ENCODE data around the gene ZSWIM5. TPM values are rescaled to one million over a fixed set of nuclear protein-coding genes. Genes with fewer than 3 reads are reported as not detected.

ZSWIM5 gene
- total RNA-seq, 4 donors from 2014 or later, result 0.53 to 1.3 (median 0.81) TPM

DNA sequence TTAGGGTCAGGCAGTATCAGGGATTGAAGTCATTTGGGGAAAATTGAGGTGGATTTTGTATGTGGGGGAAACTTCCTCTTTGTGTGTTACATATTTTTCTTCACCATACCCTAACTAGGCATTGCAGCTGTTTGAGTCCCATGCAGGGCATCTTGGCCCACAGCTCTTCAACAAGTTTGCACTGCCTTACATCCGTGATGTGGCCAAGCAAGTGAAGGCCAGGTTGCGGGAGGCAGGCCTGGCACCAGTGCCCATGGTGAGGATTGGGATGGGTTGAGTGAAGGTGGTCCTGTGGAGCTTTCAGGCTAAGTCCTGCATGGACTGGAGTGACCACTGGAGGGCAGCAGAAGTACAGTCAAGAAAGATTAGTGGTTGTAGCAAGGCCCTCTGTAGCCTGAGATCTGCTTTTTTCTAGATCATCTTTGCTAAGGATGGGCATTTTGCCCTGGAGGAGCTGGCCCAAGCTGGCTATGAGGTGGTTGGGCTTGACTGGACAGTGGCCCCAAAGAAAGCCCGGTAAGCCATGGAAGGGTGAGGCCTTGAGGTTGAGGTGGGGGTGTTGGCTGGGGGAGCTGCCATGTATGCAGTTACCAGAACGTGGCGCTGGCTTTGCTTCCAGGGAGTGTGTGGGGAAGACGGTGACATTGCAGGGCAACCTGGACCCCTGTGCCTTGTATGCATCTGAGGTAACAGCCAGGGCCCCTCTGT lies 191.9 kb downstream of the ZSWIM5 start:
- H3K4me1 ChIP-seq, result peaks cover 35 to 41% of the 10 kb centered on the region in 2 donors
- intact Hi-C loops (cut with DNase I; ENCODE audit: low total_unique reads) (loop anchor here (1.0 to 10.0 kb wide), 5 partner anchors 180 to 558 kb away; partner anchors contain the start of genes BEST4 and ZSWIM5), in situ Hi-C loops (cut with MboI; ENCODE audit: low sequenced_read_pairs in 4 of 4) (loop anchor here (5.0 to 25.0 kb wide), 8 partner anchors 283 to 550 kb away; partner anchors contain the start of genes TESK2 (in 4 of the 4) and AKR1A1 (in 2 of the 4))
- ATAC-seq (peak in 1 of 2 donors; percentile 28), DNase-seq (peak; percentile 47 to 76)
- no peak overlapping the region for H3K4me3 ChIP-seq
- TF ChIP-seq CTCF (IDR thresholded peaks at IDR 0.05 in 4 of 5, conservative IDR thresholded peaks at IDR 0.05 in 1 of 5), result peak; percentile 68 to 92 (median 89)
- TF ChIP-seq POLR2A (IDR thresholded peaks at IDR 0.05), result no peak
- H3K9me3 ChIP-seq, result no peaks in the 10 kb centered on the region
- no peaks in the 10 kb centered on the region for H3K27me3 ChIP-seq
- peaks cover 0 to 22% of the 10 kb centered on the region in 2 donors for H3K36me3 ChIP-seq
- H3K27ac ChIP-seq, result no peak overlapping the region

GRCh38 chr1:45013551-45014209 lies 192.7 kb downstream of the ZSWIM5 start:
- H3K4me1 ChIP-seq, result peaks cover 39 to 44% of the 10 kb centered on the region in 2 donors
- ATAC-seq, result no peak
- TF ChIP-seq POLR2A (IDR thresholded peaks at IDR 0.05) (no peak), CTCF (IDR thresholded peaks at IDR 0.05 in 4 of 5, conservative IDR thresholded peaks at IDR 0.05 in 1 of 5) (no peak)
- peak overlapping the region in 1 of 4 donors; percentile 93 for H3K27ac ChIP-seq
- no peak overlapping the region for H3K4me3 ChIP-seq
- no peak for DNase-seq
- H3K36me3 ChIP-seq, result peaks cover 0 to 30% of the 10 kb centered on the region in 2 donors
- intact Hi-C loops (cut with DNase I; ENCODE audit: low total_unique reads) (loop anchor here (1.0 to 10.0 kb wide), 6 partner anchors 179 to 559 kb away; partner anchors contain the start of genes BEST4 and ZSWIM5), in situ Hi-C loops (cut with MboI; ENCODE audit: low sequenced_read_pairs in 4 of 4) (loop anchor here in 3 of 4 donors (5.0 to 25.0 kb wide), 7 partner anchors 289 to 551 kb away; partner anchors contain the start of genes TESK2 (in 3 of the 3) and AKR1A1 (in 2 of the 3))
- H3K9me3 ChIP-seq, result no peaks in the 10 kb centered on the region
- no peaks in the 10 kb centered on the region for H3K27me3 ChIP-seq

DNA sequence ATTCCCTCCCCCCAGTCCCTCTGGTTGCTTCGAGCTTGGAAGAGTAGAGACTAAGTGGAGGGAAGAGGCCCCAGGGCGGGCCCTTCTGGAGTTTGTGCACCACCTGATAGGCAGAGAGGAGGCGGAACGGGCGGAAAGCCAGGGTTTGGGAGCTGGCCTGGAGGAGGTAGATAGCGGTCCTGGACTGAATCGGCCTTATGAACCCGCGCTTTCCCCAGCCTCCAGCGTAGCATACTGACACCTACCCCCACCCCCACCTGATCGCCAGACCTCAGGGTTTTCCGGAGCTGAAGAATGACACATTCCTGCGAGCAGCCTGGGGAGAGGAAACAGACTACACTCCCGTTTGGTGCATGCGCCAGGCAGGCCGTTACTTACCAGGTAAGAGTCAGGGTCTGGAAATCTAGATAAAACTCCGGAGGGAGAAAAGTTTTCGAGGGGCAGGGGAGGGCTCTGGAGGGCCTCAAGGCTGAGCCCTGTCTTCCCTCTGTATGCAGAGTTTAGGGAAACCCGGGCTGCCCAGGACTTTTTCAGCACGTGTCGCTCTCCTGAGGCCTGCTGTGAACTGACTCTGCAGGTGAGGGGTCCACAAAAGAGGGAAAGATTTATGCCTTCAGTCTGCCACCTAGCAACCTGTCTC lies 193.6 kb downstream of the ZSWIM5 start:
- peak overlapping the region; percentile 75 to 99 (median 92) for H3K4me3 ChIP-seq
- DNase-seq (peak; percentile 70 to 78), ATAC-seq (peak; percentile 33 to 40)
- in situ Hi-C loops (cut with MboI; ENCODE audit: low sequenced_read_pairs in 4 of 4), result loop anchor here in 3 of 4 donors (5.0 to 25.0 kb wide), 7 partner anchors 290 to 552 kb away; partner anchors contain the start of genes TESK2 (in 3 of the 3) and AKR1A1 (in 2 of the 3)
- peaks cover 39 to 44% of the 10 kb centered on the region in 2 donors for H3K4me1 ChIP-seq
- intact Hi-C loops (cut with DNase I; ENCODE audit: low total_unique reads), result loop anchor here (1.0 to 10.0 kb wide), 7 partner anchors 26 to 560 kb away; partner anchors contain the start of genes BEST4, EIF2B3 and ZSWIM5
- H3K27ac ChIP-seq, result peak overlapping the region; percentile 88 to 96 (median 92)
- TF ChIP-seq CTCF (IDR thresholded peaks at IDR 0.05 in 4 of 5, conservative IDR thresholded peaks at IDR 0.05 in 1 of 5), result no peak
- TF ChIP-seq POLR2A (IDR thresholded peaks at IDR 0.05), result no peak
- peaks cover 0 to 39% of the 10 kb centered on the region in 2 donors for H3K36me3 ChIP-seq
- H3K9me3 ChIP-seq, result no peaks in the 10 kb centered on the region
- H3K27me3 ChIP-seq, result no peaks in the 10 kb centered on the region

Data from gastrocnemius medialis (tissue), 4 donors.